HL-60 (cell line): ENCODE measurements around the gene RELB.
A peak's percentile ranks its signal among the peaks of the same experiment; 100 is the strongest.

Experiments used
- DNase-seq, 2 experiments: peaks; one replicate each; pipeline ENCODE4 v3.0.0-alpha.2; 2010 to 2020; ENCODE audit warnings: low read depth in 1 of 2, low spot score in 1 of 2
- H3K27ac ChIP-seq: fragments of 250-450 bp; sonication (Bioruptor Pico); replicated peaks from 2 replicates; pipeline ENCODE4 v1.5.1; 2020; ENCODE audit warnings: mild to moderate bottlenecking, moderate library complexity
- H3K27me3 ChIP-seq: fragments of 250-450 bp; sonication (Bioruptor Pico); 2 replicates; pipeline ENCODE4 v1.5.1; 2021; ENCODE audit warnings: mild to moderate bottlenecking, moderate library complexity; ENCODE audit not compliant: insufficient read depth, poor library complexity, severe bottlenecking
- H3K4me3 ChIP-seq: replicated peaks from 2 replicates; pipeline ENCODE4 v1.5.1; 2011; ENCODE audit warnings: mild to moderate bottlenecking, control low read depth, low read length; ENCODE audit not compliant: insufficient read depth
- CTCF ChIP-seq: IDR thresholded peaks from one replicate; pipeline ENCODE4 v1.5.1; 2011; ENCODE audit warnings: low read length, control low read depth, inconsistent platforms; ENCODE audit not compliant: insufficient read depth
- GABPA ChIP-seq: IDR thresholded peaks from 2 replicates; pipeline ENCODE4 v1.6.1; 2012; ENCODE audit warnings: low read depth
- POLR2AphosphoS5 ChIP-seq: IDR thresholded peaks from 2 replicates; pipeline ENCODE4 v1.6.1; 2012; ENCODE audit warnings: low read depth
- REST ChIP-seq: IDR thresholded peaks from 2 replicates; pipeline ENCODE4 v1.6.1; 2012; ENCODE audit warnings: low read depth; ENCODE audit not compliant: insufficient replicate concordance
- SPI1 ChIP-seq: IDR thresholded peaks from 2 replicates; pipeline ENCODE4 v1.6.1; 2012; ENCODE audit warnings: low read depth, mild to moderate bottlenecking, borderline replicate concordance

Gene RELB

DNA sequence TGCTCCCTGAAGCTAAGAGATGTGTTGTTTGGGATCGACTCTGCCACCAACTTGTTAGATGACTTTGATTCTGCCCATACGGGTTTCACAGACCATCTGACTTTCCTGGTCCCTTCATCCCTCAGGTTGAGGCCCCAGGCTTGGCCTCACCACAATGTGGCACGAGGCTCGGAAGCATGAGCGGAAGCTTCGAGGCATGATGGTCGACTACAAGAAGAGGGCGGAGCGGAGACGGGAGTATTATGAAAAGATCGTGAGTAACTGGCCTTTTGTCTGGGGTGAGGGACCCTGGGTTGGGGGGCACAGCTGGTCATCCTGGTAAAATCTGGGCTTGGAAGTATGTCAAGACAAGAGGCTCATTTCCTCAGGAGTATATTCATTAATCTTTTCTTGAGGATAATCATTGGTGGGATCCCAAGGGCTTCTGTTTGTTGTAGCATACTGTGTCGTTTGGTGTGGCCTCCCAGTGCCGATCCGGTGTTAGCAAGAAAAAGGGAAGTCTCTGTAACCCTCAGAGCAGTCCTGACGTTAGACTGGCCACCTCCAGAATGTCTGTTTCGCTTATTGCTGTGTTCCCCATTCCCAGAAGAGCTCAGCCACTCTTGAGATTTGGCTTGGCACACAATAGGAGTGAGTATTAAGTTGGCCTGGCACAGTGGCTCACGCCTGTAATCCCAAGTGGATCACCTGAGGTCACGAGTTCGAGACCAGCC lies 39.0 kb downstream of the RELB start:
- TF ChIP-seq POLR2AphosphoS5 (peak; percentile 56; the same call in 1 of the 2 replicates), CTCF (no peak), REST (no peak), SPI1 (peak; percentile 97), GABPA (0 out of 2 replicates have a peak, but pooled peaks have one; percentile 41)
- peak; percentile 66 to 83 for DNase-seq
- peak overlapping the region; percentile 90 for H3K27ac ChIP-seq
- H3K27me3 ChIP-seq: no peaks in the 10 kb centered on the region
- H3K4me3 ChIP-seq: peak overlapping the region; percentile 90

DNA sequence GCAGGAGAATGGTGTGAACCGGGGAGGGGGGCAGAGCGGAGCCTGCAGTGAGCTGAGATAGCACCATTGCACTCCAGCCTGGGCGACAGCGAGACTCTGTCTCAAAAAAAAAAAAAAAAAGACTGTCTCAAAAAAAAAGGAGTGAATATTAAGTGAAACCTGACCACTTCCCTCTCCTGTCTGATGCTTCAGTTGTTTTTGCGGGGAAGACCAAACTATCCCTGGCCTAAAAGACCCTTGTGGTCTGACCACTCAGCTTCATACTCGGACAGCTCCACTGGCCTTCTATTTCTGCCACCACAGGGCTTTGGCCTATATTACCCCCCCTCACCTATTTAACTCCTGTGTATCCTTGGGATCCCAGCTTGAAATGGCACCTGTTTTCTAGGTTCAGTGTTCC lies 39.9 kb downstream of the RELB start:
- TF ChIP-seq REST (no peak), SPI1 (no peak; the same call in 1 of the 2 replicates), GABPA (no peak), CTCF (no peak), POLR2AphosphoS5 (no peak)
- peak overlapping the region; percentile 34; the same call in 1 of the 2 replicates for H3K4me3 ChIP-seq
- H3K27me3 ChIP-seq: no peaks in the 10 kb centered on the region
- H3K27ac ChIP-seq: peak overlapping the region; percentile 90
- DNase-seq: no peak

- H3K27ac ChIP-seq: peak overlapping the region; percentile 54
- 0 out of 2 replicates have a peak, but pooled peaks have one; percentile 16 for TF ChIP-seq POLR2AphosphoS5
- TF ChIP-seq REST: no peak
- no peak for TF ChIP-seq SPI1
- DNase-seq: no peak
- H3K4me3 ChIP-seq: no peak overlapping the region
- H3K27me3 ChIP-seq: no peaks in the 10 kb centered on the region
These were observed 44.5 kb downstream of the RELB start for GRCh38 chr19:45045671-45046353.
